Body of pancreas (tissue), 4 donors: Measurements from ENCODE around the gene C14orf93.
"Not testable (repeated sequence)": the region's sequence is repeated elsewhere in the genome, so short reads cannot be mapped to it uniquely, and the experiment has no call there.

ENCODE experiments used
- CTCF ChIP-seq, 7 experiments: fragments of 450-650 bp in 4 of 7; fragments of 200-600 bp in 3 of 7; sonication (generic) in 3 of 7; IDR thresholded peaks; one replicate each; pipeline ENCODE4 v1.5.1; 2016 to 2019; ENCODE audit warnings: antibody characterized with exemption in 7 of 7
- POLR2A ChIP-seq, 3 donors: fragments of 450-650 bp; IDR thresholded peaks; one replicate each; pipeline ENCODE4 v1.6.1; 2016; ENCODE audit warnings: antibody characterized with exemption in 3 of 3, mild to moderate bottlenecking in 2 of 3

- TF ChIP-seq CTCF, POLR2A (IDR thresholded peaks at IDR 0.05): not testable (repeated sequence)
These were observed 3.8 kb upstream of the C14orf93 start for GRCh38 chr14:23013749-23014054.
